ENCODE measurements around the gene RAD1. TPM values are rescaled to one million over a fixed set of nuclear protein-coding genes. Genes with fewer than 3 reads are reported as not detected.

Gene RAD1, protein sequence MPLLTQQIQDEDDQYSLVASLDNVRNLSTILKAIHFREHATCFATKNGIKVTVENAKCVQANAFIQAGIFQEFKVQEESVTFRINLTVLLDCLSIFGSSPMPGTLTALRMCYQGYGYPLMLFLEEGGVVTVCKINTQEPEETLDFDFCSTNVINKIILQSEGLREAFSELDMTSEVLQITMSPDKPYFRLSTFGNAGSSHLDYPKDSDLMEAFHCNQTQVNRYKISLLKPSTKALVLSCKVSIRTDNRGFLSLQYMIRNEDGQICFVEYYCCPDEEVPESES
- total RNA-seq = 10 to 100 TPM in 3 of 5 donors, 1 to 10 TPM in 2; 4.9 to 33.6 (median 15.5) TPM
- polyA plus RNA-seq = 10 to 100 TPM in 2 of 3 donors, 1 to 10 TPM in 1; 8.1 to 15.3 (median 14.9) TPM
- long read RNA-seq, donor 1, full-length matches to known transcripts = 1 of 1 reads
- long read RNA-seq, donor 1, partial matches to known transcripts = 0 of 1 reads
- long read RNA-seq, donor 1, other reads (novel, unspliced or antisense) = 0 of 1 reads
- long read RNA-seq, donor 2, full-length matches to known transcripts = 9 of 9 reads
- long read RNA-seq, donor 2, partial matches to known transcripts = 0 of 9 reads
- long read RNA-seq, donor 2, other reads (novel, unspliced or antisense) = 0 of 9 reads
- long read RNA-seq, donor 3, full-length matches to known transcripts = 2 of 2 reads
- long read RNA-seq, donor 3, partial matches to known transcripts = 0 of 2 reads
- long read RNA-seq, donor 3, other reads (novel, unspliced or antisense) = 0 of 2 reads
- long read RNA-seq, donor 4 = 0 reads
- long read RNA-seq, donor 5, full-length matches to known transcripts = 5 of 5 reads
- long read RNA-seq, donor 5, partial matches to known transcripts = 0 of 5 reads
- long read RNA-seq, donor 5, other reads (novel, unspliced or antisense) = 0 of 5 reads
- long read RNA-seq, donor 6, full-length matches to known transcripts = 12 of 12 reads
- long read RNA-seq, donor 6, partial matches to known transcripts = 0 of 12 reads
- long read RNA-seq, donor 6, other reads (novel, unspliced or antisense) = 0 of 12 reads
- long read RNA-seq, donor 7, full-length matches to known transcripts = 2 of 2 reads
- long read RNA-seq, donor 7, partial matches to known transcripts = 0 of 2 reads
- long read RNA-seq, donor 7, other reads (novel, unspliced or antisense) = 0 of 2 reads
- long read RNA-seq, donor 8, full-length matches to known transcripts = 3 of 142 reads
- long read RNA-seq, donor 8, partial matches to known transcripts = 91 of 142 reads
- long read RNA-seq, donor 8, other reads (novel, unspliced or antisense) = 48 of 142 reads
- long read RNA-seq, donor 9, full-length matches to known transcripts = 5 of 5 reads
- long read RNA-seq, donor 9, partial matches to known transcripts = 0 of 5 reads
- long read RNA-seq, donor 9, other reads (novel, unspliced or antisense) = 0 of 5 reads
- long read RNA-seq, donor 10, full-length matches to known transcripts = 2 of 2 reads
- long read RNA-seq, donor 10, partial matches to known transcripts = 0 of 2 reads
- long read RNA-seq, donor 10, other reads (novel, unspliced or antisense) = 0 of 2 reads

DNA sequence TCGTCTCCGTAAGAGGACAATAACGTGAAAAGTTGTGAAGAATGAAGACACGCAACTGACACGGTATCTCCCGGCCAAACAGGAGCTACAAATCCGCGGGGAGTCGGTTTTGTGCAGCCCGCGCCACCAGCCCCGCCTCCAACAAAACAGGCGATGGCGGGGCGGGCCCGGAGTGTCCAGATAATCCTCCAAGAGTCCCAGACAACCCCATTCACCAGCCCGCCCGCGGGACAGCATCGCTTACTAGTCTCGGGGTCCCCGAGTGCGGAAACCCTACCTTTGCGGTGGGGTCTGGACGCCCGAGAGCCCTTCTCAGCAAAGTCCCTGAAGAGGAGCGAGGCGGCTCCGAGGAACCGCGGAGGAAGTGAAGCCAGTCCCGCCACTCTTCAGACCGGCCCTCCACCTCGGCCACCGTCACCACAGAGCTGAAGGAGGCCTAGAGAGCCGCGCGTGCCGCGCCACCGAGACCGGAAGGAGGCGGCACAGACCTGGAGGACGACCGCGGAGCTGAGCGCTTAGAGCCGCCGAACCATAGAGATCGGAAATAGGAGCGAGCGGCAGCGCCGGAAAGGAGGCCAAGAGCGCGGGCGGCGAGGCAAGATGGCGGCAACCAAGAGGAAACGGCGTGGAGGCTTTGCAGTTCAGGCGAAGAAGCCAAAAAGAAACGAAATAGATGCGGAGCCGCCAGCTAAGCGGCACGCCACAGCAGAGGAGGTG, at the start of gene RAD1, which contains the start of gene BRIX1:
TSS of gene RAD1 (minus strand) at position 366 of the 717 bp plus-strand sequence. CDS start 612 bp downstream, outside the sequence.
TSS of gene BRIX1 (plus strand) at position 573 of the 717 bp plus-strand sequence. CDS start at position 601, 28 bp downstream.
- Histone ChIP-seq H3K4me3 (peak within 1 kb of the TSS; percentile 78 to 88 (median 87)), H3K36me3 (peaks cover 3 to 43% (median 38%) of the 10 kb centered on the region in 4 donors), H3K4me1 (peaks cover 28 to 46% (median 37%) of the 10 kb centered on the region in 4 donors), H3K27me3 (no peaks in the 10 kb centered on the region), H3K27ac (peak within 1 kb of the TSS; percentile 87 to 92 (median 88)), H3K9me3 (no peaks in the 10 kb centered on the region)
- WGBS, 5 donors = 0 to 1% (median 0%) methylated on average over 62 to 67 of the region's 67 CpGs
- intact Hi-C loops (cut with DNase I; ENCODE audit: low total_unique reads) = no loop called here
- TF ChIP-seq POLR2A (IDR thresholded peaks at IDR 0.05) (peak in 1 of 4 donors; percentile 55), EP300 (IDR thresholded peaks at IDR 0.05) (no peak), POLR2AphosphoS5 (IDR thresholded peaks at IDR 0.05) (peak; percentile 86 to 98 (median 93))
- TF ChIP-seq, protein P1, sequence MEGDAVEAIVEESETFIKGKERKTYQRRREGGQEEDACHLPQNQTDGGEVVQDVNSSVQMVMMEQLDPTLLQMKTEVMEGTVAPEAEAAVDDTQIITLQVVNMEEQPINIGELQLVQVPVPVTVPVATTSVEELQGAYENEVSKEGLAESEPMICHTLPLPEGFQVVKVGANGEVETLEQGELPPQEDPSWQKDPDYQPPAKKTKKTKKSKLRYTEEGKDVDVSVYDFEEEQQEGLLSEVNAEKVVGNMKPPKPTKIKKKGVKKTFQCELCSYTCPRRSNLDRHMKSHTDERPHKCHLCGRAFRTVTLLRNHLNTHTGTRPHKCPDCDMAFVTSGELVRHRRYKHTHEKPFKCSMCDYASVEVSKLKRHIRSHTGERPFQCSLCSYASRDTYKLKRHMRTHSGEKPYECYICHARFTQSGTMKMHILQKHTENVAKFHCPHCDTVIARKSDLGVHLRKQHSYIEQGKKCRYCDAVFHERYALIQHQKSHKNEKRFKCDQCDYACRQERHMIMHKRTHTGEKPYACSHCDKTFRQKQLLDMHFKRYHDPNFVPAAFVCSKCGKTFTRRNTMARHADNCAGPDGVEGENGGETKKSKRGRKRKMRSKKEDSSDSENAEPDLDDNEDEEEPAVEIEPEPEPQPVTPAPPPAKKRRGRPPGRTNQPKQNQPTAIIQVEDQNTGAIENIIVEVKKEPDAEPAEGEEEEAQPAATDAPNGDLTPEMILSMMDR (IDR thresholded peaks at IDR 0.05) = peak in 1 of 7 experiments; percentile 28
- peak; percentile 98 to 99 for DNase-seq

DNA sequence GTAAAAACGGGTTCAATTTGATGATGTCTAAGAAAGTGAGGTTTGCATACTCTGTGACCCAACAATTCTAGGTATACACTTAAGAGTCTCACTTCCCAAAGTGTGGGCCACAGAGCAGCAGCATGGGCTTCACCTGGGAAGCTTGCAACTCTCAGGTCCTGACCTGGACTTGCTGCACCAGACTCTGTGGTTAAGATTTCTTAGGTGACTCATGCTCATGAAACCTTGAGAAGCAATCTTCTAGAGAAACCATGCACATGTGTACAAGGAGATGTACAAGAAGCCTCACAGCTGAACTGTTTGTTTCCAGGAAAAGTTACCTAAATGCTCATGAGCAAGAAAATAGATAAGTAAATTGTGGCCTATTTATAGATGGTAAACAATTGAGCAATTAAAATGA, 44.0 kb upstream of the RAD1 start:
- Histone ChIP-seq H3K9me3 (no peaks in the 10 kb centered on the region), H3K27me3 (no peaks in the 10 kb centered on the region), H3K4me1 (peaks cover 0 to 3% (median 0%) of the 10 kb centered on the region in 4 donors), H3K36me3 (peaks cover 3 to 24% (median 12%) of the 10 kb centered on the region in 4 donors), H3K27ac (no peak overlapping the region), H3K4me3 (no peak overlapping the region)
- TF ChIP-seq EP300 (IDR thresholded peaks at IDR 0.05) (no peak), POLR2AphosphoS5 (IDR thresholded peaks at IDR 0.05) (no peak), POLR2A (IDR thresholded peaks at IDR 0.05) (no peak)
- TF ChIP-seq, protein P1 (IDR thresholded peaks at IDR 0.05) = no peak
- 83 to 95% (median 86%) methylated on average over 1 of the region's 1 CpG for WGBS, 5 donors
- intact Hi-C loops (cut with DNase I; ENCODE audit: low total_unique reads) = no loop called here
- no peak for DNase-seq

DNA sequence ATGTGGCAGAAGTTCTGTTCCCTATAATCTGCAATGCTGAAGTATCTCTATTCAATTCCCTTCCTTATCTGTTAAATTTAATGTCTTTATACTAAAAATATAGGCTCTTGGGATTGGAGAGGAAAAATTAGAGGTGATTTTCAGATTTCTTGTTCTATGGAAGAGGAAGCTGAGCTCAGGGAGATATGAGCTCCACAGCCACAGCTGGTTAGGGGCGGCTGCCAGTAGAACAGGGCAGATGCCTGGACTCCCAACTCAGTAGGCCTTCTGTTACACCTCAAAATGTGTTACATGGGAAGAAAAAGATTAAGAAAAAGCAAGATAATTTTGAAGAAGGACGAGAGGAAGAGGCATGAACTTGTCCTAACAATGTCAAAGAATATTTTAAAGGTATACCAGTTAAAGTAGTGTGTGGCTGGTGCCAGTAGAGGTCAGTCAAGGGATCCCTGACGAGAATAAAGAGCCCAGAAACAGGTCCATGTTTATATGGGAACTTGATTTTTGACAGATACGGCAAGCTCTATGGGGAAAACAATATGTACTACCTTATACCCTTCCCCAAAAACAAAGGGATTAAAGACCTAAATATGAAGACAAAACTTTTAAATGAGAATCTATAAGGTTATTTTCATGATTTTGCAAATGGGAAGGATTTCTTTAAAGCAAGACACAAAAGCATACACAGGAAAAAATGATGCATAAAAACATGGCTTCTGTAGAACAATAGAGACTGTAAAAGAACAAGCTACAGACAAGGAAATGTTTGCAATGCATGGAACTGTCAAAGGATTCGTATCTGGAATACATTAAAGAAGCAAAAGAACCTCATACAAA, 42.8 kb upstream of the RAD1 start:
- intact Hi-C loops (cut with DNase I; ENCODE audit: low total_unique reads) = no loop called here
- Histone ChIP-seq H3K36me3 (peaks cover 11 to 36% (median 25%) of the 10 kb centered on the region in 4 donors), H3K4me1 (peaks cover 0 to 3% (median 0%) of the 10 kb centered on the region in 4 donors), H3K27me3 (no peaks in the 10 kb centered on the region), H3K9me3 (no peaks in the 10 kb centered on the region), H3K4me3 (no peak overlapping the region), H3K27ac (no peak overlapping the region)
- WGBS, 5 donors = 45 to 56% (median 46%) methylated on average over 5 of the region's 5 CpGs
- no peak for TF ChIP-seq POLR2A (IDR thresholded peaks at IDR 0.05)
- TF ChIP-seq, protein P1 (IDR thresholded peaks at IDR 0.05) = peak in 3 of 7 experiments; percentile 8 to 29 (median 12)
- DNase-seq = peak in 1 of 2 donors; percentile 58

Data from stomach (tissue), 19 donors.